ENCODE measurements around the gene ROM1.

ROM1 gene

GRCh38 chr11:62573006-62573591 lies 40.0 kb upstream of the ROM1 start:
- peak overlapping the region; percentile 100 for H3K4me3 ChIP-seq (ENCODE audit: low read depth, low read length)
- no peak for TF ChIP-seq CTCF (IDR thresholded peaks at IDR 0.05; ENCODE audit: low read depth, low read length)

- TF ChIP-seq CTCF (IDR thresholded peaks at IDR 0.05; ENCODE audit: low read depth, low read length) = no peak
- peak within 1 kb of the TSS; percentile 100 for H3K4me3 ChIP-seq (ENCODE audit: low read depth, low read length)
Measured at GRCh38 chr11:62573592-62574362, 39.3 kb upstream of the ROM1 start, which contains the start of gene EEF1G. TSS of gene EEF1G (minus strand) at chr11:62573891. CDS start at chr11:62573842, 49 bp downstream.

- no peak for TF ChIP-seq CTCF (IDR thresholded peaks at IDR 0.05; ENCODE audit: low read depth, low read length)
- peak overlapping the region; percentile 100 for H3K4me3 ChIP-seq (ENCODE audit: low read depth, low read length)
Measured at GRCh38 chr11:62574363-62575071, 38.5 kb upstream of the ROM1 start.

GRCh38 chr11:62575156-62575555 lies 37.9 kb upstream of the ROM1 start:
- peak overlapping the region; percentile 100 for H3K4me3 ChIP-seq (ENCODE audit: low read depth, low read length)
- TF ChIP-seq CTCF (IDR thresholded peaks at IDR 0.05; ENCODE audit: low read depth, low read length) = no peak

GRCh38 chr11:62575837-62576236 lies 37.2 kb upstream of the ROM1 start:
- no peak overlapping the region for H3K4me3 ChIP-seq (ENCODE audit: low read depth, low read length)
- no peak for TF ChIP-seq CTCF (IDR thresholded peaks at IDR 0.05; ENCODE audit: low read depth, low read length)

GRCh38 chr11:62577046-62577714 lies 35.9 kb upstream of the ROM1 start:
- no peak for TF ChIP-seq CTCF (IDR thresholded peaks at IDR 0.05; ENCODE audit: low read depth, low read length)
- no peak overlapping the region for H3K4me3 ChIP-seq (ENCODE audit: low read depth, low read length)

Measured in WI38 (cell line).